Measurements from ENCODE around the gene USP46.

Gene USP46

GRCh38 chr4:52655506-52655905 is 3.6 kb downstream of the USP46 start:
- no peak for DNase-seq

- DNase-seq = no peak
Observed at GRCh38 chr4:52651996-52652672, 7.0 kb downstream of the USP46 start.

GRCh38 chr4:52648836-52649235 is 10.3 kb downstream of the USP46 start:
- DNase-seq = no peak

- DNase-seq = no peak
Observed at GRCh38 chr4:52646741-52647140, 12.4 kb downstream of the USP46 start.

- no peak for DNase-seq
Observed at GRCh38 chr4:52646096-52646495, 13.0 kb downstream of the USP46 start.

- DNase-seq = no peak
Observed at GRCh38 chr4:52645300-52645699, 13.8 kb downstream of the USP46 start.

- no peak for DNase-seq
Observed at GRCh38 chr4:52643785-52644244, 15.3 kb downstream of the USP46 start.

GRCh38 chr4:52643190-52643589 is 15.9 kb downstream of the USP46 start:
- DNase-seq = no peak

- DNase-seq = no peak
Observed at GRCh38 chr4:52641854-52642563, 17.1 kb downstream of the USP46 start.

GRCh38 chr4:52640808-52641565 is 18.1 kb downstream of the USP46 start:
- no peak for DNase-seq

GRCh38 chr4:52638717-52639116 is 20.4 kb downstream of the USP46 start:
- DNase-seq = no peak

- DNase-seq = no peak
Observed at GRCh38 chr4:52637116-52637515, 22.0 kb downstream of the USP46 start.

- no peak for DNase-seq
Observed at GRCh38 chr4:52635560-52635959, 23.5 kb downstream of the USP46 start.

- no peak for DNase-seq
Observed at GRCh38 chr4:52635130-52635529, 24.0 kb downstream of the USP46 start.

- DNase-seq = no peak
Observed at GRCh38 chr4:52633846-52634245, 25.3 kb downstream of the USP46 start.

- DNase-seq = no peak
Observed at GRCh38 chr4:52628974-52629373, 30.1 kb downstream of the USP46 start.

GRCh38 chr4:52628543-52628942 is 30.6 kb downstream of the USP46 start:
- no peak for DNase-seq

GRCh38 chr4:52627876-52628275 is 31.2 kb downstream of the USP46 start:
- no peak for DNase-seq

GRCh38 chr4:52625216-52625615 is 33.9 kb downstream of the USP46 start:
- DNase-seq = no peak

- no peak for DNase-seq
Observed at GRCh38 chr4:52622564-52622963, 36.5 kb downstream of the USP46 start.

- DNase-seq = no peak
Observed at GRCh38 chr4:52621567-52621966, 37.5 kb downstream of the USP46 start.

- no peak for DNase-seq
Observed at GRCh38 chr4:52619591-52619931, 39.5 kb downstream of the USP46 start.

GRCh38 chr4:52618795-52619590 is 40.1 kb downstream of the USP46 start:
- no peak for DNase-seq
